Suppressor macrophage treated with lipopolysaccharide for 4 hours (primary cell): ENCODE results near the gene TUBGCP2.

Experiments used
- DNase-seq: peaks from one replicate; pipeline ENCODE4 v3.0.0-alpha.2; 2020

TUBGCP2 gene, protein sequence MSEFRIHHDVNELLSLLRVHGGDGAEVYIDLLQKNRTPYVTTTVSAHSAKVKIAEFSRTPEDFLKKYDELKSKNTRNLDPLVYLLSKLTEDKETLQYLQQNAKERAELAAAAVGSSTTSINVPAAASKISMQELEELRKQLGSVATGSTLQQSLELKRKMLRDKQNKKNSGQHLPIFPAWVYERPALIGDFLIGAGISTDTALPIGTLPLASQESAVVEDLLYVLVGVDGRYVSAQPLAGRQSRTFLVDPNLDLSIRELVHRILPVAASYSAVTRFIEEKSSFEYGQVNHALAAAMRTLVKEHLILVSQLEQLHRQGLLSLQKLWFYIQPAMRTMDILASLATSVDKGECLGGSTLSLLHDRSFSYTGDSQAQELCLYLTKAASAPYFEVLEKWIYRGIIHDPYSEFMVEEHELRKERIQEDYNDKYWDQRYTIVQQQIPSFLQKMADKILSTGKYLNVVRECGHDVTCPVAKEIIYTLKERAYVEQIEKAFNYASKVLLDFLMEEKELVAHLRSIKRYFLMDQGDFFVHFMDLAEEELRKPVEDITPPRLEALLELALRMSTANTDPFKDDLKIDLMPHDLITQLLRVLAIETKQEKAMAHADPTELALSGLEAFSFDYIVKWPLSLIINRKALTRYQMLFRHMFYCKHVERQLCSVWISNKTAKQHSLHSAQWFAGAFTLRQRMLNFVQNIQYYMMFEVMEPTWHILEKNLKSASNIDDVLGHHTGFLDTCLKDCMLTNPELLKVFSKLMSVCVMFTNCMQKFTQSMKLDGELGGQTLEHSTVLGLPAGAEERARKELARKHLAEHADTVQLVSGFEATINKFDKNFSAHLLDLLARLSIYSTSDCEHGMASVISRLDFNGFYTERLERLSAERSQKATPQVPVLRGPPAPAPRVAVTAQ

DNA sequence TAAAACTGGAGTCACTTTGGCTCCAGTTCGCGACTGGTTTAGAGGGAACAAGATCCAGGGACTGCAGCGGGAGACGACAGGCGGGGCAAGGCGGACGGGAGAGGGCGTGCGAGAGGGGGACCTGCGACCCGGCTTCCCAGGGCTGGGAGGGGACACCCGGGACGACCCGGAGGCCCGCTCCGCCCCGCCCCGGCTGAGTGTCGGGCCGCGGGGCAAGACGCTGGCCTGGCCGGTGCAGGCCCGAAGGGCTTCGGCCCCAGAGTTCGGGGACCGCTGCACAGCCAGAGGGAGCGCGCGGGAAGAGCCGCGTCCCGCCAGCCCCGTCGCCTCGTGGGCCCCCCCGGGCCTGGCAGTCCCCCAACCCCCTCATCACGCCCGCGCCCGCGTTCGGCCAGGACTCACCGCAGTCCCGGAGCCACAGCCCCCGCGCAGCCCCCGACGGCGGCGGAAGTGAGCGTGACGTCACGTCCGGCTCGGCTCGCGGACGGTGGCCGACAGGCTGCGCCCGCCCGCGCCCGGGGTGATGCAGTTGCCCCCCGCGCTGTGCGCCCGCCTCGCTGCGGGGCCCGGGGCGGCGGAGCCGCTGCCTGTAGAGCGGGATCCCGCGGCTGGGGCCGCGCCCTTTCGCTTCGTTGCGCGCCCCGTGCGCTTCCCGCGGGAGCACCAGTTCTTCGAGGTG is at the start of gene TUBGCP2, which contains the start of gene ZNF511:
TSS of gene TUBGCP2 (minus strand) at position 452 of the 679 bp plus-strand sequence. CDS start 5,931 bp downstream, outside the sequence.
TSS of gene ZNF511 (plus strand) at position 494 of the 679 bp plus-strand sequence. CDS start at position 524, 30 bp downstream.
- peak; percentile 94 for DNase-seq

DNA sequence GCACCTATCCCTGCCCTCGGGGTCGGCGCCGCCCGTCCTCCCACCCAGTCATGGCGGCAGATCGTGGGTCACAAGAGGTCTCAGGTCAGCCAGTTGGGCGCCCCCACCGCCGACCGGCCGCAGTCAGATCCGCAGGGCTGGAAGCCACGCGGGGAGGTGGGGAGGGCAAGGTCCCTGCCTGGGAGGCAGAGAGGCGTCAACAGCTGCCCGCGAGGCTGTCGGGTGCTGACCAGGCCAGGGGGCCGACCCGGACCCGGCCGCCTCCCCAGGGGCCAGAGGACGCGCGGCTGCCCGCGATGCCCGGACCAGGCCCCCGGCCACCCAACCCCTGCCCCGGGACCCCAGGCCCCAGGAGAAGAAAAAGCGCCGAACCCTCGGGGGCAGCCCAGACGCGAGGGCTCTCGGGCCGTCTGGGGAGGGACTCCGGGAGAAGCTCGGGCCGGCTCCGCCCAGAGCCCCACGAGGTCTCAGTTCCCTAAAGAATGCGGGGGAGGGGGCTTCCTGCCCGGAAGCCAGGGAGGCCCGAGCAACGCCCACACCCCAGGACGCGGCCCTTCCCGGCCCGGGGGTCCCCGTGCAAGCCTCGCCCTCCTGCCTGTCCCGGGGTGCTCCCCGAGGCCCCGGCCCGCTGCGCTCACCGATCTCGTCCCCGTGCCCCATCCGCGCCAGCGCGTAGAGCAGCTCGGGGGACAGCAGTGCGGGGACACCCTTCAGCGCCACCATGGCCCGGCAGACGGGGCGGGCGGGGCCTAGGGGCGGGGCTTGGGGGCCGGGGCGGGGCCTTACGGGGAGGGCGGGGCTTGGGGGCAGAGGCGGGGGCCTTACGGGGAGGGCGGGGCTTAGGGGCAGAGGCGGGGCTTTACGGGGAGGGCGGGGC is 48.9 kb upstream of the TUBGCP2 start, which contains the start of gene FUOM:
TSS of gene FUOM (minus strand) at position 735 of the 877 bp plus-strand sequence. CDS start at position 723, 12 bp downstream.
- DNase-seq, result peak; percentile 90

DNA sequence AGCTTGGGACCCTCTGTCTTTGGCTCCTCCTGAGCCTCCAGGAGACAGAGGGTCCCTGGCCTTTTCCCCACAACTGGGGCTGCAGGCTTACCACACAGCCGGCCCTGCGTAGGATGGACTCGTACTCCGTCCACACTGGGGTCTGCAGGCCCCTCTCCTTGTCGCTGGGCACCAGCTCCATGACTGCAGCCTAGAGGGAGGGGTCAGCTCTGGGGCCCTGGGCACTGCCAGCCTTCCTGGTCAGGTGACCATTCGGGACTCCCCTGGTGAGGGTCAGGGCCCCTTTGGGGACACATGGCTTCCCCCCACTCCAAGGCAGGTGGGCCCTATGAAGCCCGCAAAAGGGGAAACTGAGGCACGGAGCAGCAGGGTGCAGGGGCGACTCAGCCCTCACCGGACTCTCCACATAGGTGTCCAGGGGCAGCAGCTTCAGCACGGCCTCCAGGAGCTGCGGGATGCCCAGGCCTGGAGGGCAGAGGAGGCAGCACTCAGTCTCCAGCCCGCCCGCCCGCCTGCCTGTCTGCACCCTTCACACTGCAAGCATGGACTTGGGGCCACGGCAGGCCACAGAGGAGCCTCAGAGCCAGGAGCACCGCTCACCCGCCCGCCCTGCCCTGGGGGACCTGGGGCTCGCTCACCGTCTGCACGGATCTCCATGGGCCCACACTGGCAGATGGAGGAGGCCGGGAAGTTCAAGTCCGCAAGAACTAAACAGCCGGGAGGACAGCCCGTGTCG is 48.0 kb upstream of the TUBGCP2 start:
- DNase-seq, result no peak

DNA sequence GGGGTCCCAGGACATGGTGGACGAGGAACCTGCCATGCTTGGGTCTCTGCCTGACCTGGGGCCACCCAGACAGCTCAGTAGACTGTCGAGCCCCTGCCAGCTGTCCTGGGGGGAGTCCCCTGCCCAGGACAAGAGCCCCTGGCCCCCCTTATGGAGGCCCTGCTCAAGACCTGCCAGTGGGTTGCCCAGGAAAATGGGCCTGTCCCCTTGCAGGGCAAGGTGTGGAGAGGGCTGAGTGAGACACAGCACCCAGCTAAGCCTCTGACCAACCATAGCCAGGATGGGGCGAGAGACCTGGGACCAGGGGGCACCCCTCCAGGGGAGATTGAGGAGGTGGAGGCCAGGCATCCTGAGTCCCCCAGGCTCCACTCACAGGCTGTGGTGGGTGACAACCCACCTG is 47.3 kb upstream of the TUBGCP2 start:
- DNase-seq, result no peak

DNA sequence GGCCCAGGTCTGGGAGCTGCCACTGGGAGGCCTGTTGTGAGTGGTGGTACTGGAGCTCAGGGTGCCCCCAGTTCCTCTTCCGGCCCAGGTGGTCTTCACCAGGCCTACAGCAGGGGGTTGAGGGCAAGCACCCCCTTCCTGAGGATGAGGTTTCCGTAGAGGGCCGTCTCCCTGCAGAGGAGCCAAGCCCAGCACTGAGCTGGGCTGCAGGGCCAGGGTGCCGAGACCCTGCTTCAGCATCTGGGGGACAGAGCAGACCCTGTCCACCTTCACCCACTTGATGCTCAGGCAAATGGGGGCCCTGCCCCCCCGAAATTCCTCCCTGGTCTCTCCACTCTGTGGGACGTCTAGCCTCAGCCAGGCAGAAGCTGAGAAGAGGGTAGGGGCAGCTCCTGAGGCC is 46.6 kb upstream of the TUBGCP2 start:
- DNase-seq, result no peak

DNA sequence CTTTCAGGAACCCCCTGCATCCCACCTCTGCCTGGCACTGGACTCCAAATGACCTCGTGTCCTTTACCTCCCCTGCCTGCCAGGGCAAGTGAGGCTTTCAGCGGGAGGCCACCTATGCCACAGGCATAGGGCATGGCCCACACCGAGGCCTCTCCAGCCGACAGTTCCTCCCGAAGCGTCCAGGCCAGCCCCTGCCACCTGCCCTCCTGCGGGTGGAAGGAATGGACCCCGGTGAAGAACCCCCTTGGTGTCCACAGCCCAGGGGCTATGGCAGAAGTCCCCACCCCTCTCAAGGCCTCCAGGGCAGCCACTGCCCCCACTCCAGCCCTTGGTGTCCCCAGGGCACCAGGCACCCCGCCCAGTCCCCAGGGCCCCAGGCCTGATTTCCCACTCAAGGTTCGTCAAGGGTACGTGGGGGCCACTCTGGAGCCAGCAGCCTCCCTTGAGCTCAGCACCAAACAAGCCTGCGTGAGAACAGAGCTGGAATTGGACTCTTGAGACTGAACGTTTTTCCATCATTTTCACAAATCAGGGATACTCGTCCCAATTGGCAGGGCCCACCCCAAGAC is 46.1 kb upstream of the TUBGCP2 start:
- no peak for DNase-seq

DNA sequence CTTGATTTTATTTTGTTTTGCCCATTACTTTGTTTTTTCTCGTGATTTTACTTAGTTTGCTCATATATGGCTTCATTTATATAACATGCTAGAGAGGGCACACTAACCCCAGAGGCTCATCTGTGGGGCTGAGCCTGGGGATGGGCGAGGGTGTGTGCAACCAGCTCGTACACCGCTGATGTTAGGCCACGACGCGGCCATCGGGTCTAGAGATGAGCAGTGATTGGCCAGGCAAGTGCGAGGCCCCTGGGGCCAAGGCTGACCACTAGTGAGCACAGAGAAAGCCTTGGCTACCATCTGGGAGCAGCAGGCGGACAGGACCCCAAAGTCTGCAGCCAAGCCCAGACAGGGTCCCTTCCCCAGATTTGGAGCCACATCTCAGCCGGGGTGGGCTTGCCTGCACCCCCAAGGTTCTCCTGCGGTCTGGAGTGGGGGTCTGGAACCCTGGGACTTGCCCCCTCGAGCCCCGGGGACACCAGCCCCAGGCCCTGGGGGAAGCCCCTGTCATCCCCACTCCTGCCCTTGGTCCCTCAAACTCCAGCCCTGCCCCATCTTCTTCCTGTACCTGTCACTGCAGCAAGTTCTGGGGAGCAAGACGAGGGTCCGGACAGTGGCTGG is 45.4 kb upstream of the TUBGCP2 start:
- DNase-seq, result no peak

DNA sequence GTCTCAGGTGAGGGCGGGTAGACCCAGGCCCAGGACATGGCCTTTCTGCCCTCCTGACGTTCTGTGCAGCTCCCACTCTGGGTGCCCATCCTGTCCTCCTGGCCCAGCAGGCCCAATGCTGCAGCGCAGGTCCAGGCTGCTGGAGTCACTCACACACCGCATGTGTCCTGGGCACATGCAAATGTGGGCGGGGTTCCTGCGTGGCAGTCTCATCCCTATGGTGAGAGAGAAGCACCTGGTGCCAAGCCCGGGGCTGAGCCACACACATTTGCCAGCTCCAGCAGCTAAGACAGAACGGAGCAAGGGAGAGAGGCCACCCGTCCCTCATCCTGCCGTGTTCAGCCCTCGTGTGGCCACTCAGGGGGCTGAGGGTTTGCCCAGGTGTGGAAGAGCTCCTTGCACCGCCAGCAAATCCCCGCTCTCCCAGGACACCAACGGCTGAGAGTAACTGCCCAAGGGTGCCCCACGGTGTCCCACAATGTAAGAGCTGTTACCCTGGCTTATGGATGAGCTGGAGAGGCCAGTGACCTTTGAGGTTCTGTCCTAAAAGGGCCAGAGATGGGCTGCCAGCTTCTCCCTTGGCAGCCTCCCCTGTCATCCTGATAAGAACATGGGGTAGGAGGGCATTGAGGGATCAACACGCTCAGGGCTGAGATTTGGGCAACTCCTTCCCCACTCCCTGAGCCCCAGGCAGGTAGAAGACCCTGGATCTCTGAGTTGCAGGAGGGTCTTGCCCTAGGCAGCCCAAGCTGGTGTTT is 44.7 kb upstream of the TUBGCP2 start:
- DNase-seq, result no peak

DNA sequence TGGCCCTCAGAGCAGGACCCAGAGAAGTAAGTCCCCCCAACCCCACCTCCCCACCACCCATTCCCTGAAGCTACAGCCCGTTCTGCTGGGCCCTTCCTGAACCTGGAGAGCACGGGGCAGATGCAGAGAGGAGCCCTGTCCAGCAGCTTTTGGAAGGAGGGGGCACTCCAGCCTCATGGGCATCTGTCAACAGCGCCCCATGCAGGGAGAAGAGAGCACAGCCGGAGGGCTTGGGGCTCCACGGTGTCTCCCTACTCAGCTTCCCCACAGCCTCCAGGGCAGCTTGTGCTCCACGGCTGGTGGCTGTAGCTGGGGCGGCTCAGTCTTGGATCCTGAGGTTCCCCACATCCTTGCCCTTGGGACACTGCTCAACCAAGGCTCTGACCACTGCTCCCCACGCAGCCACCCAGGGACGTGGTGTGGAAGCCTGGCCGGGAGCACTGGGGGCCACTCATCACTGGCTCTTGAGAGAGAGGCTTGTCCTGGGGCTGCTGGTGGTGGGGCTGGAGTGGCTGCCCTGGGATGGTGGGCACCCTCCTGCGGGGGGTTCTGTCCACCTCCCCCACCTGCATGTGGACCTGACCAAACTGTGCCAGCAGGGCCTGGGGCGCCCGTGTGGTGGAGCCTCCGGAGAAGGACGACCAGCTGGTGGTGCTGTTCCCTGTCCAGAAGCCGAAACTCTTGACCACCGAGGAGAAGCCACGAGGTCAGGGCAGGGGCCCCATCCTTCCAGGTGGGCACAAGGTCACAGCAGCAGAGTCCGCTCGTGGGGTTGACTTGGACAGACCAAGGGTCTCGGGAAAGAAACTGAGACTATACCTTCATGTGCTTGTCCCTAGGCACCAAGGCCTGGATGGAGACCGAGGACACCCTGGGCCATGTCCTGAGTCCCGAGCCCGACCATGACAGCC is 43.0 kb upstream of the TUBGCP2 start:
- DNase-seq, result no peak

DNA sequence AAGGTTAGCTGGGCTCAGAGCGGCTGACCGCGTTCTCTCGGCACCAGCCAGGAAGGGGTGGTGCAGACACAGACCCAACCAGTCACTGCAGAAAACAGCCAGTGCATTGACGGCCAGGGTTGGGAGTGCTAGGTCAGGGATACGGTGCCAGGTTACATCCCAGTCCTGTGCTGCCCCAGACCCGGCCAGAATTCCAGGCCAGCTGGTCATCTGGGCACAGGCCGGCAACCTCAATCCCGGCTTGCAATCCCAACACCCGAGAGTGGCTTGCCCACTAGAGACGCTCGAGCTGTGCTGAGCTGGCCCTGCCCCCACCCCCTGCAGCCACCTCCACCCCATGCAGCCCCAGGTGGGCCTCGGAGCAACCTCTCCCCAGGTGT is 42.3 kb upstream of the TUBGCP2 start:
- no peak for DNase-seq

DNA sequence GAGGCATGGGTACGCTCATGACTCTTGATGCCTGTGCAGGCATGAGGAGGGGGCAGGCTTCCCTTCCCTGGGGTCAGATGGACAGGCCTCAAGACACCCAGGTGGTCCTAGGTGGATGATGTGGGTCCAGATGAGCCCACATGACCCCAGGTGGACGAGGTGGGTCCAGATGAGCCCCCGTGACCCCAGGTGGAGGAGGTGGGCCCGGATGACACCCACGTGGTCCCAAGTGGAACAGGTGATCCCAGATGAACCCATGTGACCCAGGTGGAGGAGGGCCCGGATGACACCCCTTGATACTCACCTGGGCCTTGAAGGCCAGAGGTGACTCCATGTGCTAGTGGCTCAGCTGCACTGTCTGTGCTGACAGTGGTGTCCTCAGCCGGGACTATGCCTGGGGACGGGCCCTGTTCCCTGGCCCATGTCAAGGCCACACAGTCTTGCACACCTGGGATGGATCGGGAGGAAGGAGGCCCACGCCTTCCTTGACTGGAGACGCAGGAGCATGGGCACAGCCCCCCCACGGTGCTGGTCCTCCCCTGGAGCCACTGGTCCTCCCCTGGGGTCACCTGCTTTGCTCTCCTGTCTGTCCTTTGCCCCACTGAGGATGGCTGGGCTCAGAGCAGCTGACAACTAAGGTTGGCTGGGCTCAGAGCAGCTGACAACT is 41.7 kb upstream of the TUBGCP2 start:
- no peak for DNase-seq

DNA sequence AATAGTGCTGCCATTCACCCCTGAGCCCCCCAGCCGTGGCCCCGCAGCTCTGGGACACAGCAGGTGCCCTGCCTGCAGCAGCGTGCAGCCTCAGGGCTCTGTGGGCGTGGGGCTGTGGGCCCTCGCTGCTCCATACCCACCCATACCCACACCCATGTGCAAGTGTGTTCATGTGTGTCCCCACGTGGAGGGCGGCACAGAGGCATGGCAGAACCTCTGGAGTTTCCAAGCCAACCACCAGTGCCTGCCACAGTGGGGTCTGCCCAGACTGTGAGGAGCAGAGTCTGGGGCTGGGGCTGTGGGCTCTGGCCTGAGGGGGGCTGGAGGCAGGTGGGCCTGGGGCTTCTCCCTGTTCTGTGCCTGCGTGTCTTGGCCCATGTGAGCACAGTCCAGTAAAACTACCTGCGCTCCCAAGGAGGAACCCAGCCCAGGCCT is 40.9 kb upstream of the TUBGCP2 start:
- DNase-seq, result no peak

DNA sequence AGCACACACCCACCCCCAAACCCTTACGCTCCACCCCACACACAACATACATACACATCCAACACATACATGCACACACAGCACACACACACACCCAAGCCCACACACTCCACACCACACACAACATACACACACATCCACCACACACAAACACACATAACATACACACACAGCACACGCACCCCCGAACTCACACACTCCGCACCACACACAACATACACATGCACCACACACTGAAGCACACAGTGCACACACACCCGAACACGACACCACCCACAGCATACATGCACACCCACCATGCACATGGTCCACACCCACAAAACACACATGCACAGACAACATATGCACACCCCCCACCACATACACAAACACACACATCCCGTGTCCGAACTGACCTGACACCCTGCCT is 40.5 kb upstream of the TUBGCP2 start:
- DNase-seq, result no peak

DNA sequence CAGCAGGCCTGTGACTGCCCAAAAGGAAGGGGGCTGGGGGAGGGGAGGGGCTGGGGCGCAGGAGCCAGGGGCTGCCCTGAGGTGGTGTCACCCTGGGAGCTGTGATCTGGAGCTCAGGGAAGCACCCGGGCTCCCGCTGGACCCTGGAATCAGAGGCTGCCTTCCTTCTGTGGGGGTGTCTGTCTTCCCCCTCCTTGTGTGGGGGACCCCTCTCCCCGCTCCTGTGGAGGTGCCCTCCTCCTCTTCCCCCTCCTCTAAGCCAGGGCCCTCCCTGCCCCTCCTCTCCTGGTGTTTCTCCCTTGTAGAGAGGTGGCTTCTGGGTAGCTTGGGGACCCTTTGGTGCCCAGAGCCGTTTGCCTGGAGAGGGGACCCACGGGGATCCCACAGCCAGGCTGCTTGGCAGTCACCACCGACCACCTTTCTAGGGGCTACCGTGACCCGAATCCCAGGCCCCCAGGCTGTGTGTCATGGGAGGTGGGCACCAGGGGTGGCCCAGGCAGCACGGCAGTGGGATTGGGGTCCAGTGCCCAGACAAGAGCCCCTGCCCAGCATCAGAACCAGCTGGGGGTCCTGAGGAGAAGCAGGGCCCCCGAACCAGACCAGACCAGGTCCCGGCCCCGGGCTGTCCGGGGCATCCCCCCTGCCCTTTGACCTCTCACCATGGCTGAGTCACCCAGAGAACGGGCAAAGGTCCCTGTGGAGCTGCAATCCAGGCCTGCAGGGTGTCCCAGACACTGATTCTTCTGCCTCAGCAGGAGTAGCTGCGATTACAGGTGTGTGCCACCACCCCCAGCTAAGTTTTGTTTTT is 39.2 kb upstream of the TUBGCP2 start:
- DNase-seq, result no peak

DNA sequence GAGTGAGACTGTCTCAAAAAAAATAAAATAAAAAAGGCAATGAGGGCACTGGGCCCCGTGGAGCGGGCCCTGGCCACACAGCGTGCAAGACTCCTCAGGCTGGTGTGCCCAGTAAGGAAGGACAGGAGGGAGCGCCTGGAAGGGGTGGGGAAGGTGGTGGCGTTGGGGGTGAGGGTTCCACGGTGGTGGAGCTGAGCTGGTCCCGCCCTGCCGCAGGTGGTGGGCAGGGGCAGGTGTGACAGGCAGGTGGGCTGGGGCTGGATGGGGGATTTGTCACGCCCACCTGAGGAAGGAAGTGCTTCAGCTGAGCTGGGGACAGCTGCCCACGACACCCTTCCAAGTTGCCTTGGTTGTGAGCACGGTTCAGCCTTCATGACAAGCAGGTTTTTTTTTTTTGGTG is 37.7 kb upstream of the TUBGCP2 start:
- DNase-seq, result no peak

DNA sequence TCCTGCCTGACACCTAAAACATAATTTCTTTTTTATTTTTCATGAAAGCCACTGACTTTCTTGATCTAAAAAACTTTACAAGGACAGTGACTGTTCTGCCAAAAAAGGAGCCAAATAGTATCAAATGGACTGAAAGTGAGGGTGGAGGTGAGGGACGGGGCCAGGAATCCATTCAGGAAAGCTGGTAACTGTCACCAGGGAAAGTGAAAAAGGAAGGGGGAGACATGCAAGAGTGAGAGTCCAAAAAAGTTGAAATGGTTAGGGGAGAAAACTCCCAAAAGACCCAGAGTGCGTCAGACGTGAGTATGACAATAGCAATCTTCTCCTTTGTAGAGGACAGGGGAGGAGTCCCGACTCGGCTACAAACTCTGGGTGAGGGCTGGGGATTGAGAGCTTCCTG is 35.6 kb upstream of the TUBGCP2 start:
- DNase-seq, result no peak

DNA sequence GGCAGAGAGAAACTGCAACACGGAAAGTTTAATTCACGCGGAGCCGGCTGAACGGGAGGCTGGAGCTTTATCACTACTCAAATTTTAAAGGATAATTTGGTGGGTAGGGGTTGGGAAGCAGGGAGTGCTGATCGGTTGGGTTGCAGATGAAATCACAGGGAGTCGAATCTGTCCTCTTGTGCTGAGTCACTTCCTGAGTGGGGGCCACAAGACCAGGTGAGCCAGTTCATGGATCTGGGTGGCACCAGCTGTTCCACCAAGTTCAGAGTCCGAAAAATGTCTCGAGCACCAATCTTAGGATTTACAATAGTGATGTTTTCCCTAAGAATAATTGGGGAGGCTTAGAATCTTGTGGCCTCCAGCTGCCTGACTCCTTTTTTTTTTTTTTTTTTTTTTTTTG is 34.9 kb upstream of the TUBGCP2 start:
- no peak for DNase-seq
